Activated CD4-positive, alpha-beta T cell treated with anti-CD3 and anti-CD28 coated beads, Interleukin-2, amount 10 ng/mL, durations not matched to agents 24 days and 14 days (primary cell): ENCODE data around the gene MNX1. TPM values are rescaled to one million over a fixed set of nuclear protein-coding genes. Genes with fewer than 3 reads are reported as not detected.

Experiments used
- DNase-seq: peaks from one replicate; pipeline ENCODE4 v3.0.0; 2022
- H3K27ac Mint-ChIP-seq: one replicate; pipeline ENCODE4 v1.8.0; 2022; ENCODE audit warnings: mild to moderate bottlenecking, mixed read lengths
- H3K27me3 Mint-ChIP-seq: one replicate; pipeline ENCODE4 v1.8.0; 2022; ENCODE audit warnings: mixed read lengths
- H3K36me3 Mint-ChIP-seq: one replicate; pipeline ENCODE4 v1.8.0; 2022; ENCODE audit warnings: low read depth, mild to moderate bottlenecking, mixed read lengths
- H3K4me1 Mint-ChIP-seq: one replicate; pipeline ENCODE4 v1.8.0; 2021; ENCODE audit warnings: mixed read lengths
- H3K4me3 Mint-ChIP-seq: one replicate; pipeline ENCODE4 v1.8.0; 2022; ENCODE audit warnings: mild to moderate bottlenecking, moderate library complexity, mixed read lengths
- H3K9me3 Mint-ChIP-seq: one replicate; pipeline ENCODE4 v1.8.0; 2021; ENCODE audit warnings: mixed read lengths
- intact Hi-C: fragments of 100-400 bp; cut with micrococcal nuclease; formaldehyde crosslinking; loops from one replicate; pipeline ENCODE4 v1.15.1; 2023
- total RNA-seq: library from RNA; stranded (reverse); gene quantifications from 2 replicates; pipeline ENCODE4 v1.2.3, GENCODE V29; 2022

Gene MNX1
- total RNA-seq, 1 donor from 2014 or later = not detected

GRCh38 chr7:157006205-157006747 is 4.2 kb downstream of the MNX1 start:
- Mint-ChIP-seq H3K9me3 (no peaks in the 10 kb centered on the region), H3K27me3 (peaks cover 62% of the 10 kb centered on the region), H3K36me3 (no peaks in the 10 kb centered on the region), H3K4me1 (peaks cover 9% of the 10 kb centered on the region), H3K4me3 (no peak overlapping the region), H3K27ac (no peak overlapping the region)
- DNase-seq = peak; percentile 56
- intact Hi-C loops = loop anchor here (2.0 kb wide), 1 partner anchor 1497 kb away; no protein-coding TSS in a partner anchor

- H3K36me3 Mint-ChIP-seq = peaks cover 2% of the 10 kb centered on the region
- peaks cover 15% of the 10 kb centered on the region for H3K4me1 Mint-ChIP-seq
- no peak for DNase-seq
- H3K9me3 Mint-ChIP-seq = no peaks in the 10 kb centered on the region
- H3K27ac Mint-ChIP-seq = no peak overlapping the region
- no peak overlapping the region for H3K4me3 Mint-ChIP-seq
- intact Hi-C loops = loop anchor here (2.0 kb wide), 1 partner anchor 1497 kb away; no protein-coding TSS in a partner anchor
- peaks cover 66% of the 10 kb centered on the region for H3K27me3 Mint-ChIP-seq
Measured at GRCh38 chr7:157005456-157006204, 4.8 kb downstream of the MNX1 start.

GRCh38 chr7:157004521-157005455 is 5.7 kb downstream of the MNX1 start:
- H3K27me3 Mint-ChIP-seq = peaks cover 69% of the 10 kb centered on the region
- peak overlapping the region; percentile 48 for H3K27ac Mint-ChIP-seq
- peaks cover 18% of the 10 kb centered on the region for H3K4me1 Mint-ChIP-seq

GRCh38 chr7:157003756-157004520 is 6.5 kb downstream of the MNX1 start:
- peaks cover 2% of the 10 kb centered on the region for H3K36me3 Mint-ChIP-seq

More at GRCh38 chr7:157004521-157005455, 5.7 kb downstream of the MNX1 start:
- no peak for DNase-seq
- Mint-ChIP-seq H3K9me3 (no peaks in the 10 kb centered on the region), H3K36me3 (peaks cover 2% of the 10 kb centered on the region), H3K4me3 (no peak overlapping the region)
- intact Hi-C loops = loop anchor here (5.0 kb wide), 2 partner anchors 683 to 1537 kb away; no protein-coding TSS in a partner anchor

GRCh38 chr7:157003445-157003755 is 7.1 kb downstream of the MNX1 start:
- intact Hi-C loops = loop anchor here (5.0 kb wide), 2 partner anchors 684 to 1536 kb away; no protein-coding TSS in a partner anchor
- H3K4me1 Mint-ChIP-seq = peaks cover 15% of the 10 kb centered on the region
- H3K4me3 Mint-ChIP-seq = no peak overlapping the region
- H3K9me3 Mint-ChIP-seq = no peaks in the 10 kb centered on the region
- peaks cover 69% of the 10 kb centered on the region for H3K27me3 Mint-ChIP-seq
- H3K36me3 Mint-ChIP-seq = peaks cover 2% of the 10 kb centered on the region
- H3K27ac Mint-ChIP-seq = peak overlapping the region; percentile 51
- no peak for DNase-seq

More at GRCh38 chr7:157003756-157004520, 6.5 kb downstream of the MNX1 start:
- H3K9me3 Mint-ChIP-seq = no peaks in the 10 kb centered on the region
- peaks cover 66% of the 10 kb centered on the region for H3K27me3 Mint-ChIP-seq
- H3K4me3 Mint-ChIP-seq = no peak overlapping the region
- DNase-seq = no peak
- H3K27ac Mint-ChIP-seq = peak overlapping the region; percentile 51
- H3K4me1 Mint-ChIP-seq = peaks cover 15% of the 10 kb centered on the region
- intact Hi-C loops = loop anchor here (5.0 kb wide), 2 partner anchors 683 to 1537 kb away; no protein-coding TSS in a partner anchor

- DNase-seq = no peak
- peak overlapping the region; percentile 29 for H3K27ac Mint-ChIP-seq
Measured at GRCh38 chr7:157002819-157003421, 7.5 kb downstream of the MNX1 start.

GRCh38 chr7:157001920-157002818 is 8.3 kb downstream of the MNX1 start:
- Mint-ChIP-seq H3K4me3 (no peak overlapping the region), H3K36me3 (peaks cover 2% of the 10 kb centered on the region), H3K9me3 (no peaks in the 10 kb centered on the region), H3K4me1 (peaks cover 15% of the 10 kb centered on the region), H3K27me3 (peaks cover 69% of the 10 kb centered on the region), H3K27ac (peak overlapping the region; percentile 6)
- no peak for DNase-seq
- intact Hi-C loops = loop anchor here (1.0 to 5.0 kb wide), 4 partner anchors 16 to 1625 kb away; no protein-coding TSS in a partner anchor

More at GRCh38 chr7:157002819-157003421, 7.5 kb downstream of the MNX1 start:
- Mint-ChIP-seq H3K4me1 (peaks cover 15% of the 10 kb centered on the region), H3K36me3 (peaks cover 2% of the 10 kb centered on the region), H3K9me3 (no peaks in the 10 kb centered on the region), H3K4me3 (no peak overlapping the region), H3K27me3 (peaks cover 69% of the 10 kb centered on the region)
- intact Hi-C loops = loop anchor here (1.0 to 5.0 kb wide), 3 partner anchors 15 to 1536 kb away; no protein-coding TSS in a partner anchor

- peaks cover 15% of the 10 kb centered on the region for H3K4me1 Mint-ChIP-seq
- H3K27me3 Mint-ChIP-seq = peaks cover 73% of the 10 kb centered on the region
- H3K27ac Mint-ChIP-seq = no peak overlapping the region
- H3K9me3 Mint-ChIP-seq = no peaks in the 10 kb centered on the region
- peaks cover 2% of the 10 kb centered on the region for H3K36me3 Mint-ChIP-seq
- intact Hi-C loops = loop anchor here (2.0 to 5.0 kb wide), 3 partner anchors 686 to 1624 kb away; no protein-coding TSS in a partner anchor
- no peak for DNase-seq
- H3K4me3 Mint-ChIP-seq = peak overlapping the region; percentile 44
Measured at GRCh38 chr7:157000741-157001653, 9.5 kb downstream of the MNX1 start.

- DNase-seq = no peak
- peak overlapping the region; percentile 61 for H3K4me3 Mint-ChIP-seq
- peaks cover 15% of the 10 kb centered on the region for H3K4me1 Mint-ChIP-seq
- H3K27ac Mint-ChIP-seq = no peak overlapping the region
- peaks cover 79% of the 10 kb centered on the region for H3K27me3 Mint-ChIP-seq
- H3K9me3 Mint-ChIP-seq = no peaks in the 10 kb centered on the region
- H3K36me3 Mint-ChIP-seq = peaks cover 2% of the 10 kb centered on the region
- intact Hi-C loops = loop anchor here (2.0 to 5.0 kb wide), 3 partner anchors 687 to 1623 kb away; no protein-coding TSS in a partner anchor
Measured at GRCh38 chr7:156999958-157000726, 10.3 kb downstream of the MNX1 start.

- Mint-ChIP-seq H3K27ac (no peak overlapping the region), H3K27me3 (peaks cover 70% of the 10 kb centered on the region), H3K9me3 (no peaks in the 10 kb centered on the region), H3K36me3 (peaks cover 2% of the 10 kb centered on the region), H3K4me1 (peaks cover 13% of the 10 kb centered on the region), H3K4me3 (no peak overlapping the region)
- no peak for DNase-seq
- intact Hi-C loops = no loop called here
Measured at GRCh38 chr7:156998988-156999957, 11.2 kb downstream of the MNX1 start.
